CD1c-positive myeloid dendritic cell (primary cell): ENCODE measurements around the gene MAG.

Experiments
- DNase-seq: peaks from one replicate; pipeline ENCODE4 v3.0.0-alpha.2; 2016; ENCODE audit errors: extremely low spot score

Gene MAG, protein sequence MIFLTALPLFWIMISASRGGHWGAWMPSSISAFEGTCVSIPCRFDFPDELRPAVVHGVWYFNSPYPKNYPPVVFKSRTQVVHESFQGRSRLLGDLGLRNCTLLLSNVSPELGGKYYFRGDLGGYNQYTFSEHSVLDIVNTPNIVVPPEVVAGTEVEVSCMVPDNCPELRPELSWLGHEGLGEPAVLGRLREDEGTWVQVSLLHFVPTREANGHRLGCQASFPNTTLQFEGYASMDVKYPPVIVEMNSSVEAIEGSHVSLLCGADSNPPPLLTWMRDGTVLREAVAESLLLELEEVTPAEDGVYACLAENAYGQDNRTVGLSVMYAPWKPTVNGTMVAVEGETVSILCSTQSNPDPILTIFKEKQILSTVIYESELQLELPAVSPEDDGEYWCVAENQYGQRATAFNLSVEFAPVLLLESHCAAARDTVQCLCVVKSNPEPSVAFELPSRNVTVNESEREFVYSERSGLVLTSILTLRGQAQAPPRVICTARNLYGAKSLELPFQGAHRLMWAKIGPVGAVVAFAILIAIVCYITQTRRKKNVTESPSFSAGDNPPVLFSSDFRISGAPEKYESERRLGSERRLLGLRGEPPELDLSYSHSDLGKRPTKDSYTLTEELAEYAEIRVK

DNA sequence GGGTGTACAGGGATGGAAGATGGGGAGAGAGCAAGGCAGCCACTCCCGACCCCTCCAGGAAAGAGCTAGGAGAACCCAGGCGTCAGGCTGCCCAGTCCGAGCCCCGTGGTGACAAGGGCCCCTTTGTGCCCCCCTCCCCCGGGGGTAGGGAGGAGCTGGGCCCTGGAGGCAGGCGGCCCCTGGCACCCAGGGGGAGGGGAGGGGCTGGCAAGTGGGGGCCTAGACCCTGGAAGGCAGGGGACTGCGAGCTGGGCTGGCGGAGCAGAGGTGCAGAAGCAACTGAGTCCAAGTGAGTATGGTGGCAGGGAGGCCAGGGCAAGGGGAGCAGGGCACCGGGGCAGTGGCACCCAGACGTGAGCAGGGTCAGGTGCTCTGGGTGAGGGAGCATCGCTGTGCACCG, at the start of gene MAG:
Gene MAG (plus strand): TSS at position 246 of the 400 bp plus-strand sequence. CDS start 3,248 bp downstream, outside the sequence.
- DNase-seq: no peak

DNA sequence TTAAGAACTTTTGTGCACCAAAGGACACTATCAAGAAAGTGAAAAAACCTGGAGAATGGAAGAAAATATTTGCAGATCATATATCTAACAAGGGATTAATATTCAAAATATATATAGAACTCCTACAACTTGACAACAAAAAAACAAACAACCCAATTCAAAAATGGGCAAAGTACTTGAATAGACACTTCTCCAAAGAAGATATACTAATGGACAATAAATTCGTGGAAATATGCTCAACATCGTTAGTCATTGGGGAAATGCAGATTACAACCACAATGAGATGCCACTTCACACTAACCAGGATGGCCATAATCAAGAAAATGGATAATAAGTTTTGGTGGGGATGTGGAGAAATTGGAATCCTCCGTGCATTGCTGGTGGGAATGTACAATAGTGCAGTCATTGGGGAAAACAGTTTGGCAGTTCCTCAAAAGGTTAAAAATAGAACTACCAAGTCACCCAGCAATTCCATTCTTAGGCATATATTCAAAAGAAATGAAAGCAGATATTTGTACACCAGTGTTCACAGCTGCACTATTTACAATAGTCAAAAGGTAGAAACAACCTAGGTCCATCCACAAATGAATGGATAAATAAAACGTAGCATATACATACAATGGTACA, 45.4 kb upstream of the MAG start:
- no peak for DNase-seq

- peak; percentile 34 for DNase-seq
Observed at GRCh38 chr19:35247526-35248309, 44.2 kb upstream of the MAG start.

GRCh38 chr19:35248310-35249145, 43.4 kb upstream of the MAG start, which contains the start of gene LSR:
Gene LSR, plus strand, starts transcription at chr19:35249002. Its CDS starts 21 bp downstream, at chr19:35249023.
- peak; percentile 24 for DNase-seq

DNA sequence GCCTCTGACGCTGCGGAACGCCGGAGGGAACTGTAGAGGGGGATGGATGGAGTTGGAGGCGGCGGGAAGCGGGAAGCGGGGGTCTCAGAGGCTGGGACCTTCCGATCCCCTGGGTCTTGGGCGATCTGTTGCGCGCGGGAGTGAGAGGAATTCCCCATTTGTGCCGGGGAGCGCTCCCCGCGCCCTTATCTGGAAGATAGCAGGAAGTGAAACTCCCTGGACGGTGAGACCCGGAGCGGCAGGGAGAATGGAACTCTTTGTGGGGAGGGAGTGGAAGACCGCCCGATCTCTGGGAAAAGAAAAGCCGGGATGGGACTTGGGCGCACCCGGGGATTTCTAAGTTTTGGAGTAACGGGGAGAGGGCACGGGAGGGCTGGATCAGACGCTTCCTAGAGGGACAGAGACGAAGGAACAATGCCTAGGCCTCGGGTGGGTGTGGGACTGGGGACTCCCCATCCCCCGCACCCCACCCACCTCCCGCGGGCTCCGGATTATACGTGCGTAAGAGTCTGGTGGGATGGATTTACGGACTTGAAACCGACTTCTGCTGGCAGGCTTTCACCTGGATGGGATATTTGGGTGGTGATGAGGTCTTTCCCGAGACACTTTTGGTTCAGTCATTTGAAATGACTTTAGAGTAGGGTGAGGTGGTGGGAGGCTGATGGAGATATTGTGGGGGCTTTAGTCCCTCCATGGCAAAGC, 42.7 kb upstream of the MAG start:
- DNase-seq: peak; percentile 61

- no peak for DNase-seq
Observed at GRCh38 chr19:35249848-35250711, 41.9 kb upstream of the MAG start.

- no peak for DNase-seq
Observed at GRCh38 chr19:35251456-35251855, 40.5 kb upstream of the MAG start.

- DNase-seq: no peak
Observed at GRCh38 chr19:35253316-35254286, 38.4 kb upstream of the MAG start.

- no peak for DNase-seq
Observed at GRCh38 chr19:35254341-35255297, 37.3 kb upstream of the MAG start.

- DNase-seq: no peak
Observed at GRCh38 chr19:35256566-35256965, 35.4 kb upstream of the MAG start.

- DNase-seq: no peak
Observed at GRCh38 chr19:35257113-35257461, 34.9 kb upstream of the MAG start.

- DNase-seq: no peak
Observed at GRCh38 chr19:35260694-35261304, 31.2 kb upstream of the MAG start.

DNA sequence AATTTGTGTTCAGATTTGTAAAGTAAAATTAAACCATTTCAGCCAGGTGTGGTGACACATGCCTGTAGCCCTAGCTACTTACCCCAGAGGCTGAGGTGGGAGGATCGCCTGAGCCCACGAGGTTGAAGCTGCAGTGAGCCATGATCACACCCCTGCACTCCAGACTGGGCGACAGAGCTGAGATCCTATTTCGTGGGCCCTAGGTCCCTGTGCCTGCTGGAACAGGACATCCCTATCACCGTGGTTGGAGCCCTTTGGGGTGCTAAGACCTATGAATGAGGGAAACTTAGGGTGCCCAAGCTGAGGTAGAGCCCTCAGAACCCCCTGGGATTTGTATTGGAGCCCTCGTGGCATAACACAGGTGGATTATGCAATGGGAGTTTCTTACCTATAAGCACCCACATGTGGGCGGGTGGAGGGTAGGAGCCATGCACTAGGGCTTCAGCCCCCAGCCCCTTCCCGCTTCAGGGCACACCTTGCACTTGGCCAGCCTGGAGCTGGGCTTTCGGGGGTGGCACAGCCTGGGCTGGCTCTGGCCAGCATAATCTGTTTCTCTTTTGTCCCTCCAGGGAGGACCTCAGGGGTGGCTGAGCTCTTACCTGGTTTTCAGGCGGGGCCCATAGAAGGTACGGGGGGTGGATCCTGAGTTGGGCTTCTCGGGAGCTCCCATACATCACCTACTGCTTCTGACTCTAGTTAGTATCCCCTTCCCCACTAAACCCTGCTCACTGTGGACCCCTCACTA, 30.4 kb upstream of the MAG start:
- DNase-seq: no peak

DNA sequence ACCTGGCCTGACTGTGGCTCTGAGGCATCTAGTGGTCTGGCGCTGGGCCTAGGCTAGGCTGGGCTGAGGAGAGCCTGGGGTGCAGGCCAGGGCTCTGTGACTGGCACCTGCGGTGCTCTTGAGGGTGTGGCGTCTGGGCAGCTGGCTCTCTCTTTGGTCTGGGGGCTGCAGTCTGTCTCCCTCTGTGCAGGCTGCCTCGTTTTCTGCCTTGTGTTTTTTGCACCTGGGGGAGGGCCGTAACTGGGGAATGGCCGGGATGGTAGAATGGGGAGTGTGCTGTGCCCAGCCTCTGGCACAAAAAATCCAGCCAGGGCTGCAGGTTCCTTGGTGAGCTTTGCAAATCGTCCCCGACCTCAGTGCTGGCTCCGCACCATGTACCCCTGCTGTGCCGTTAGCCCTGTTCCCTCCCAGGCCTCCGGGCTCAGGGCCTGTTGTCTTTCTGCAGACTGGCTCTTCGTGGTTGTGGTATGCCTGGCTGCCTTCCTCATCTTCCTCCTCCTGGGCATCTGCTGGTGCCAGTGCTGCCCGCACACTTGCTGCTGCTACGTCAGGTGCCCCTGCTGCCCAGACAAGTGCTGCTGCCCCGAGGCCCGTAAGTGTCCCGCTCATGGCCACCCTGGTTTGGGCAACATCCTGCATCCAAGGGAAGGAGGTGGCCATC, 29.7 kb upstream of the MAG start:
- no peak for DNase-seq
